OCI-M2 (cell line): ENCODE data around the gene DIP2A.

Experiments used
- DNase-seq: peaks from one replicate; lab custom pipeline; 2025; ENCODE audit not compliant: unreplicated experiment; lab: John Stamatoyannopoulos, UW

Gene DIP2A

GRCh38 chr21:46480466-46480865 lies 21.8 kb downstream of the DIP2A start:
- no peak for DNase-seq

- DNase-seq: no peak
Observed at GRCh38 chr21:46482225-46482845, 23.6 kb downstream of the DIP2A start.

- DNase-seq: no peak
Observed at GRCh38 chr21:46482846-46483231, 24.1 kb downstream of the DIP2A start.

GRCh38 chr21:46483300-46484295 lies 24.9 kb downstream of the DIP2A start:
- DNase-seq: no peak

GRCh38 chr21:46486481-46487126 lies 27.9 kb downstream of the DIP2A start:
- DNase-seq: no peak

GRCh38 chr21:46489162-46489663 lies 30.5 kb downstream of the DIP2A start:
- DNase-seq: no peak

GRCh38 chr21:46489800-46490199 lies 31.1 kb downstream of the DIP2A start:
- DNase-seq: no peak

- no peak for DNase-seq
Observed at GRCh38 chr21:46491553-46491952, 32.9 kb downstream of the DIP2A start.

GRCh38 chr21:46492851-46493250 lies 34.2 kb downstream of the DIP2A start:
- DNase-seq: no peak

GRCh38 chr21:46493828-46494227 lies 35.1 kb downstream of the DIP2A start:
- no peak for DNase-seq

- DNase-seq: no peak
Observed at GRCh38 chr21:46498335-46499050, 39.8 kb downstream of the DIP2A start.

- no peak for DNase-seq
Observed at GRCh38 chr21:46500224-46500861, 41.7 kb downstream of the DIP2A start.

GRCh38 chr21:46503922-46504550 lies 45.3 kb downstream of the DIP2A start:
- DNase-seq: no peak

GRCh38 chr21:46504666-46505065 lies 46.0 kb downstream of the DIP2A start:
- no peak for DNase-seq

- DNase-seq: no peak
Observed at GRCh38 chr21:46507562-46507961, 48.9 kb downstream of the DIP2A start.

- DNase-seq: no peak
Observed at GRCh38 chr21:46509741-46510502, 51.2 kb downstream of the DIP2A start.

- no peak for DNase-seq
Observed at GRCh38 chr21:46515109-46515508, 56.4 kb downstream of the DIP2A start.

GRCh38 chr21:46516068-46516467 lies 57.4 kb downstream of the DIP2A start:
- no peak for DNase-seq

- no peak for DNase-seq
Observed at GRCh38 chr21:46517361-46517760, 58.7 kb downstream of the DIP2A start.
